ENCODE results near the gene LSM5. TPM values are rescaled to one million over a fixed set of nuclear protein-coding genes. Genes with fewer than 3 reads are reported as not detected.

The LSM5 gene
- total RNA-seq, 1 donor from 2014 or later, result 35.5 TPM

DNA sequence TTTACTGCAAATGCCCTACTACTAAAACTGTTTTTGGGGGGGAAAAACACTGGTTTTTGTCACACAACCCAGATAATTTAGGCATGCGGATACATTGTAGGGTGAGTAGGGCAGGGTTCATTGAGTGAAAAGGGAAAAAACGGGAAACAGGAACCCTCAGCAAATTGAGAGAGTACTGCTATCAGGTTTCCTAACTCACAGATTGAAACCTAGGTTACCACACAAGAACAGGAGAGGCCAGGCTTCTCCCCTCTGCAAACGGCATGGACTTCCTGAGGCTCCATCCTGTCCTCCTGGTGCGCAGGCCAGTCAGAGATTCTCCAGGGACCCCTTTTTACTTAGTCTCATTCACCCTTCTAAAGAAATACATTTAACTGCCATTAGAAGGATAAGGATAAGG is 35.7 kb upstream of the LSM5 start:
- no peak overlapping the region for H3K27ac Mint-ChIP-seq (ENCODE audit: unreplicated experiment)
- H3K27me3 Mint-ChIP-seq (ENCODE audit: unreplicated experiment), result no peaks in the 10 kb centered on the region
- H3K4me3 Mint-ChIP-seq (ENCODE audit: unreplicated experiment), result no peak overlapping the region
- peaks cover 7% of the 10 kb centered on the region for H3K9me3 Mint-ChIP-seq (ENCODE audit: unreplicated experiment)
- peaks cover 13% of the 10 kb centered on the region for H3K36me3 Mint-ChIP-seq (ENCODE audit: unreplicated experiment)
- TF ChIP-seq, protein P1, sequence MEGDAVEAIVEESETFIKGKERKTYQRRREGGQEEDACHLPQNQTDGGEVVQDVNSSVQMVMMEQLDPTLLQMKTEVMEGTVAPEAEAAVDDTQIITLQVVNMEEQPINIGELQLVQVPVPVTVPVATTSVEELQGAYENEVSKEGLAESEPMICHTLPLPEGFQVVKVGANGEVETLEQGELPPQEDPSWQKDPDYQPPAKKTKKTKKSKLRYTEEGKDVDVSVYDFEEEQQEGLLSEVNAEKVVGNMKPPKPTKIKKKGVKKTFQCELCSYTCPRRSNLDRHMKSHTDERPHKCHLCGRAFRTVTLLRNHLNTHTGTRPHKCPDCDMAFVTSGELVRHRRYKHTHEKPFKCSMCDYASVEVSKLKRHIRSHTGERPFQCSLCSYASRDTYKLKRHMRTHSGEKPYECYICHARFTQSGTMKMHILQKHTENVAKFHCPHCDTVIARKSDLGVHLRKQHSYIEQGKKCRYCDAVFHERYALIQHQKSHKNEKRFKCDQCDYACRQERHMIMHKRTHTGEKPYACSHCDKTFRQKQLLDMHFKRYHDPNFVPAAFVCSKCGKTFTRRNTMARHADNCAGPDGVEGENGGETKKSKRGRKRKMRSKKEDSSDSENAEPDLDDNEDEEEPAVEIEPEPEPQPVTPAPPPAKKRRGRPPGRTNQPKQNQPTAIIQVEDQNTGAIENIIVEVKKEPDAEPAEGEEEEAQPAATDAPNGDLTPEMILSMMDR (IDR thresholded peaks at IDR 0.05), result no peak
- H3K4me1 Mint-ChIP-seq (ENCODE audit: unreplicated experiment), result no peaks in the 10 kb centered on the region
- no peak for DNase-seq (ENCODE audit: extremely low spot score, unreplicated experiment)

DNA sequence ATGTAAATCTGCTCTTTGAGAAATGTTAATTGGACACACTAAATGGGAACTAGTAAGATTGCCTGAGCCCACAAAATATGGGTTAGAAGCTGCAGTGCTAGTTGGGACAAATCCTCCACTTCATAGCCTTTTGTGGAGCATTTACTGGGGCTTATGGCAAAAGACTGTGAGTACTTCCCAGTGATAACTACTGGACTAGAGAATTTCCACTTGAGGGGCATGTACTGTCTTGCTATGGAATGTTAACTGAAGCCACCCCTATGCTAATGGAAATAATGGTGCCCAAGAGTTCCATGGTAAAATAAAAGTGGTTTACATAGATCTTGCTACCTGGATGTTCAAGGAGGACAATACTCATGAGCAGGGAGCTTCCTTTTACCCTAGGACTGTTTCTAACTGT is 34.5 kb upstream of the LSM5 start:
- H3K36me3 Mint-ChIP-seq (ENCODE audit: unreplicated experiment), result peaks cover 20% of the 10 kb centered on the region
- no peaks in the 10 kb centered on the region for H3K27me3 Mint-ChIP-seq (ENCODE audit: unreplicated experiment)
- TF ChIP-seq, protein P1 (IDR thresholded peaks at IDR 0.05), result no peak

DNA sequence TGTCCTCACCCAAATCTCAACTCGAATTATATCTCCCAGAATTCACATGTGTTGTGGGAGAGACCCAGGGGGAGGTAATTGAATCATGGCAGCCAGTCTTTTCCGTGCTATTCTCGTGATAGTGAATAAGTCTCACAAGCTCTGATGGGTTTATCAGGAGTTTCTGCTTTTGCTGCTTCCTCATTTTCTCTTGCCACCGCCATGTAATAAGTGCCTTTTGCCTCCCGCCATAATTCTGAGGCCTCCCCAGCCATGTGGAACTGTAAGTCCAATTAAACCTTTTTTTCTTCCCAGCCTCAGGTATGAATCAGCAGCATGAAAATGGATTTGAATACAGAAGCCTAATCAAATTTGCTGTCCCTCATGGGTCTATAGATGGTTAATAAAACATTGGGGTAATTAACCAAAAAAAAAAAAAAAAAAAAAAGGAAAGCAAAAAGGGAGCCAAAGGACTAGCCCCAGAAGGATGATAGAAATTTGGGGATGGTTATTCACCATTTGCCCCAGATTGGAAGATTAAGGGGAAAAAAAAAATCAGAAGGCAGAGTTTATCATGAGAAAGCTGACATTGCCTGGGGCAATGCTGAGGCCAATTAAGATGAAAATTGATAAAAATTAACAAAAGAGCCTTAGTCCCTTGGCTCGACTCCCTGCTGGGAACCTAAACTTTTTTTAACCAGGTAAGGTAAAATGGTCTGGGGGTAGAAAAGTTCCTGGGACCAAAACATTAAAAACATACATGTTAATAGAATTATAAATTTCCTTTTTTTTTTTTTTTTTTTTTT is 32.8 kb upstream of the LSM5 start:
- Mint-ChIP-seq H3K4me3 (ENCODE audit: unreplicated experiment) (no peak overlapping the region), H3K4me1 (ENCODE audit: unreplicated experiment) (no peaks in the 10 kb centered on the region), H3K36me3 (ENCODE audit: unreplicated experiment) (peaks cover 19% of the 10 kb centered on the region), H3K27ac (ENCODE audit: unreplicated experiment) (no peak overlapping the region), H3K9me3 (ENCODE audit: unreplicated experiment) (peaks cover 16% of the 10 kb centered on the region), H3K27me3 (ENCODE audit: unreplicated experiment) (no peaks in the 10 kb centered on the region)
- TF ChIP-seq, protein P1 (IDR thresholded peaks at IDR 0.05), result no peak
- no peak for DNase-seq (ENCODE audit: extremely low spot score, unreplicated experiment)

More for the DNA sequence above, 34.5 kb upstream of the LSM5 start:
- H3K4me1 Mint-ChIP-seq (ENCODE audit: unreplicated experiment), result no peaks in the 10 kb centered on the region
- no peak overlapping the region for H3K27ac Mint-ChIP-seq (ENCODE audit: unreplicated experiment)
- no peak for DNase-seq (ENCODE audit: extremely low spot score, unreplicated experiment)
- H3K4me3 Mint-ChIP-seq (ENCODE audit: unreplicated experiment), result no peak overlapping the region
- H3K9me3 Mint-ChIP-seq (ENCODE audit: unreplicated experiment), result peaks cover 16% of the 10 kb centered on the region

- Mint-ChIP-seq H3K27ac (ENCODE audit: unreplicated experiment) (no peak overlapping the region), H3K36me3 (ENCODE audit: unreplicated experiment) (peaks cover 36% of the 10 kb centered on the region), H3K27me3 (ENCODE audit: unreplicated experiment) (no peaks in the 10 kb centered on the region), H3K4me1 (ENCODE audit: unreplicated experiment) (peaks cover 8% of the 10 kb centered on the region), H3K4me3 (ENCODE audit: unreplicated experiment) (no peak overlapping the region), H3K9me3 (ENCODE audit: unreplicated experiment) (peaks cover 22% of the 10 kb centered on the region)
- TF ChIP-seq, protein P1 (IDR thresholded peaks at IDR 0.05), result no peak
- no peak for DNase-seq (ENCODE audit: extremely low spot score, unreplicated experiment)
Observed at GRCh38 chr7:32519763-32520162, 29.6 kb upstream of the LSM5 start.

GRCh38 chr7:32518534-32519140 is 28.5 kb upstream of the LSM5 start:
- no peaks in the 10 kb centered on the region for H3K27me3 Mint-ChIP-seq (ENCODE audit: unreplicated experiment)
- H3K27ac Mint-ChIP-seq (ENCODE audit: unreplicated experiment), result no peak overlapping the region
- TF ChIP-seq, protein P1 (IDR thresholded peaks at IDR 0.05), result no peak
- peaks cover 22% of the 10 kb centered on the region for H3K9me3 Mint-ChIP-seq (ENCODE audit: unreplicated experiment)
- H3K4me3 Mint-ChIP-seq (ENCODE audit: unreplicated experiment), result no peak overlapping the region
- no peak for DNase-seq (ENCODE audit: extremely low spot score, unreplicated experiment)
- H3K36me3 Mint-ChIP-seq (ENCODE audit: unreplicated experiment), result peaks cover 40% of the 10 kb centered on the region
- peaks cover 8% of the 10 kb centered on the region for H3K4me1 Mint-ChIP-seq (ENCODE audit: unreplicated experiment)
